ENCODE results near the gene PPIG.
"Not testable (repeated sequence)": the region's sequence is repeated elsewhere in the genome, so short reads cannot be mapped to it uniquely, and the experiment has no call there.

The PPIG gene

DNA sequence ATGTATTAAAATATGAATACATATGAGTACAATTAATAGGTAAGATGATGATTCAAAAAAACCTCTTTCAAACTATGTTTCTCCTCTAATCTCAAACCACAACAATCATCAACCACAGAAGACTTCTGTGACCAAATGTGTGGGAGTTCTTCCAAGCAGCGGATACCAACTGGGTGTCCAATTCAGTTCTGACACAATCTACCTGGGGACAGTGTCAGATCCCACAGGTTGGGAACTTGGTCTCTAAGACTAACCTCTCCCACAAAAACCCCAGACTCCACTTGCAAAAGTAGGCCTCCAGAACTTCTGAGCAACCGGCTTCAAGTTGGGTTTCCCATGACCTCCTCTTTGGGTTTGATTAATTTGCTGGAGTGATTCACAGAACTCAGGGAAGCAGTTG, 37.4 kb upstream of the PPIG start:
- Histone ChIP-seq H3K79me1 (ENCODE audit: low read length) (no peaks in the 10 kb centered on the region), H2BK5ac (ENCODE audit: low read depth, low read length, poor library complexity) (no peak overlapping the region), H3K14ac (ENCODE audit: low read length) (no peak overlapping the region), H2BK12ac (ENCODE audit: low read length) (no peak overlapping the region), H3K27ac (ENCODE audit: low read depth, low read length) (no peak overlapping the region), H4K12ac (ENCODE audit: low read depth, low read length) (no peak overlapping the region), H3K9me3 (ENCODE audit: insufficient read depth, low read depth, low read length) (no peaks in the 10 kb centered on the region), H2BK120ac (ENCODE audit: insufficient read depth, low read length, poor library complexity) (no peak overlapping the region), H4K91ac (ENCODE audit: low read depth, low read length) (no peak overlapping the region), H2AK5ac (ENCODE audit: low read length) (no peak overlapping the region), H3K4me2 (ENCODE audit: low read length) (no peak overlapping the region), H3K36me3 (ENCODE audit: control insufficient read depth in 1 of 2, insufficient read depth in 2 of 2, low read length in 2 of 2) (peaks cover 6 to 9% of the 10 kb centered on the region in 2 experiments), H3K4ac (ENCODE audit: low read depth, low read length) (no peak overlapping the region), H2AFZ (ENCODE audit: insufficient read depth, low read length, poor library complexity) (no peak overlapping the region), H3K4me3 (ENCODE audit: low read depth, low read length) (no peak overlapping the region), H3K4me1 (ENCODE audit: control insufficient read depth in 1 of 2, insufficient read depth in 2 of 2, low read length in 2 of 2) (no peaks in the 10 kb centered on the region), H4K8ac (ENCODE audit: low read depth, low read length) (no peak overlapping the region), H3K18ac (ENCODE audit: low read length) (no peak overlapping the region), H3K79me2 (ENCODE audit: control insufficient read depth, insufficient read depth, low read length, poor library complexity) (no peaks in the 10 kb centered on the region), H3K23ac (ENCODE audit: low read length) (no peak overlapping the region), H3K27me3 (ENCODE audit: insufficient read depth, low read length) (no peaks in the 10 kb centered on the region), H3K9ac (ENCODE audit: low read length) (no peak overlapping the region)
- WGBS (ENCODE audit: extremely low coverage, insufficient coverage, insufficient read length): no CpG with 5 or more reads among the region's 2 CpGs
- DNase-seq: no peak

DNA sequence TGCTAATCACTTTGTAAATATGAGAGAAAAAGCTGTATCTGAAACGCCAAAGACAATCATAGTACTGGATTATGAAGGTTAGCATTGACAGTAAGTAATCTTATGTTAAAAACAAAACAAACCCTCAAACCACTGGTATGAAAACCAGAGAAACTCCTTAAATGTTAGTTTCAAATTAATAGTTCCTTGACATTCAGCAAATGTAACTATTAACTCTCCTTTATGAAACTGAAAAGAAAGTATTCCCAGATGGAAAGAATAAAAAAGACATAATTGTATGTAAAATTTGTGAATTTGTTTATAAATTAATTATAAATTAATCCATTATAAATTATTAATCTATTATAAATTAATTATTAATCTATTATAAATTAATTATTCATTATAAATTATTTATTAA, 22.8 kb upstream of the PPIG start:
- no peaks in the 10 kb centered on the region for H3K79me1 ChIP-seq (ENCODE audit: low read length)
- H2BK120ac ChIP-seq (ENCODE audit: insufficient read depth, low read length, poor library complexity): no peak overlapping the region
- H4K12ac ChIP-seq (ENCODE audit: low read depth, low read length): no peak overlapping the region
- no peak overlapping the region for H2AFZ ChIP-seq (ENCODE audit: insufficient read depth, low read length, poor library complexity)
- no peak overlapping the region for H3K27ac ChIP-seq (ENCODE audit: low read depth, low read length)
- H3K4me2 ChIP-seq (ENCODE audit: low read length): no peak overlapping the region
- no peaks in the 10 kb centered on the region for H3K79me2 ChIP-seq (ENCODE audit: control insufficient read depth, insufficient read depth, low read length, poor library complexity)
- peaks cover 0 to under 1% of the 10 kb centered on the region in 2 experiments for H3K36me3 ChIP-seq (ENCODE audit: control insufficient read depth in 1 of 2, insufficient read depth in 2 of 2, low read length in 2 of 2)
- no peak overlapping the region for H4K91ac ChIP-seq (ENCODE audit: low read depth, low read length)
- no peak overlapping the region for H4K8ac ChIP-seq (ENCODE audit: low read depth, low read length)
- H3K27me3 ChIP-seq (ENCODE audit: insufficient read depth, low read length): no peaks in the 10 kb centered on the region
- no peak overlapping the region for H3K9ac ChIP-seq (ENCODE audit: low read length)
- H2BK12ac ChIP-seq (ENCODE audit: low read length): no peak overlapping the region
- H2AK5ac ChIP-seq (ENCODE audit: low read length): no peak overlapping the region
- no peak overlapping the region for H2BK5ac ChIP-seq (ENCODE audit: low read depth, low read length, poor library complexity)
- WGBS (ENCODE audit: extremely low coverage, insufficient coverage, insufficient read length): no CpG with 5 or more reads among the region's 1 CpG
- no peak overlapping the region for H3K23ac ChIP-seq (ENCODE audit: low read length)
- H3K4me3 ChIP-seq (ENCODE audit: low read depth, low read length): no peak overlapping the region
- no peak overlapping the region for H3K4ac ChIP-seq (ENCODE audit: low read depth, low read length)
- H3K9me3 ChIP-seq (ENCODE audit: insufficient read depth, low read depth, low read length): no peaks in the 10 kb centered on the region
- no peak overlapping the region for H3K18ac ChIP-seq (ENCODE audit: low read length)
- H3K4me1 ChIP-seq (ENCODE audit: control insufficient read depth in 1 of 2, insufficient read depth in 2 of 2, low read length in 2 of 2): no peaks in the 10 kb centered on the region
- DNase-seq: no peak
- no peak overlapping the region for H3K14ac ChIP-seq (ENCODE audit: low read length)

GRCh38 chr2:169562084-169562483, 22.1 kb upstream of the PPIG start:
- H4K91ac ChIP-seq (ENCODE audit: low read depth, low read length); H3K23ac ChIP-seq (ENCODE audit: low read length); H4K12ac ChIP-seq (ENCODE audit: low read depth, low read length); H3K14ac ChIP-seq (ENCODE audit: low read length); H3K4me1 ChIP-seq (ENCODE audit: control insufficient read depth in 1 of 2, insufficient read depth in 2 of 2, low read length in 2 of 2); H2BK12ac ChIP-seq (ENCODE audit: low read length); H3K4me3 ChIP-seq (ENCODE audit: low read depth, low read length); H3K9ac ChIP-seq (ENCODE audit: low read length); H2AK5ac ChIP-seq (ENCODE audit: low read length); DNase-seq; H3K79me1 ChIP-seq (ENCODE audit: low read length); H3K4ac ChIP-seq (ENCODE audit: low read depth, low read length); H4K8ac ChIP-seq (ENCODE audit: low read depth, low read length); H3K36me3 ChIP-seq (ENCODE audit: control insufficient read depth in 1 of 2, insufficient read depth in 2 of 2, low read length in 2 of 2); H3K9me3 ChIP-seq (ENCODE audit: insufficient read depth, low read depth, low read length); H2BK120ac ChIP-seq (ENCODE audit: insufficient read depth, low read length, poor library complexity); H3K4me2 ChIP-seq (ENCODE audit: low read length); H3K18ac ChIP-seq (ENCODE audit: low read length); H3K79me2 ChIP-seq (ENCODE audit: control insufficient read depth, insufficient read depth, low read length, poor library complexity); H2BK5ac ChIP-seq (ENCODE audit: low read depth, low read length, poor library complexity); H3K27me3 ChIP-seq (ENCODE audit: insufficient read depth, low read length); H3K27ac ChIP-seq (ENCODE audit: low read depth, low read length); H2AFZ ChIP-seq (ENCODE audit: insufficient read depth, low read length, poor library complexity): not testable (repeated sequence)
- no CpG with 5 or more reads among the region's 5 CpGs for WGBS (ENCODE audit: extremely low coverage, insufficient coverage, insufficient read length)

GRCh38 chr2:169562519-169562918, 21.6 kb upstream of the PPIG start:
- Histone ChIP-seq H3K4me1 (ENCODE audit: control insufficient read depth in 1 of 2, insufficient read depth in 2 of 2, low read length in 2 of 2) (no peaks in the 10 kb centered on the region), H3K9me3 (ENCODE audit: insufficient read depth, low read depth, low read length) (no peaks in the 10 kb centered on the region), H3K4me3 (ENCODE audit: low read depth, low read length) (no peak overlapping the region), H2BK12ac (ENCODE audit: low read length) (no peak overlapping the region), H2BK5ac (ENCODE audit: low read depth, low read length, poor library complexity) (no peak overlapping the region), H3K27me3 (ENCODE audit: insufficient read depth, low read length) (no peaks in the 10 kb centered on the region), H2AK5ac (ENCODE audit: low read length) (no peak overlapping the region), H4K8ac (ENCODE audit: low read depth, low read length) (no peak overlapping the region), H3K36me3 (ENCODE audit: control insufficient read depth in 1 of 2, insufficient read depth in 2 of 2, low read length in 2 of 2) (no peaks in the 10 kb centered on the region), H3K27ac (ENCODE audit: low read depth, low read length) (no peak overlapping the region), H2AFZ (ENCODE audit: insufficient read depth, low read length, poor library complexity) (no peak overlapping the region), H3K14ac (ENCODE audit: low read length) (no peak overlapping the region), H2BK120ac (ENCODE audit: insufficient read depth, low read length, poor library complexity) (no peak overlapping the region), H4K91ac (ENCODE audit: low read depth, low read length) (no peak overlapping the region), H3K79me1 (ENCODE audit: low read length) (no peaks in the 10 kb centered on the region), H4K12ac (ENCODE audit: low read depth, low read length) (no peak overlapping the region), H3K18ac (ENCODE audit: low read length) (no peak overlapping the region), H3K79me2 (ENCODE audit: control insufficient read depth, insufficient read depth, low read length, poor library complexity) (no peaks in the 10 kb centered on the region), H3K9ac (ENCODE audit: low read length) (no peak overlapping the region), H3K4me2 (ENCODE audit: low read length) (no peak overlapping the region), H3K4ac (ENCODE audit: low read depth, low read length) (no peak overlapping the region), H3K23ac (ENCODE audit: low read length) (no peak overlapping the region)
- no peak for DNase-seq
- WGBS (ENCODE audit: extremely low coverage, insufficient coverage, insufficient read length): no CpG with 5 or more reads among the region's 2 CpGs
